GM21576 (cell line): ENCODE results near the gene ARHGAP24.
"Not testable (repeated sequence)": the region's sequence is repeated elsewhere in the genome, so short reads cannot be mapped to it uniquely, and the experiment has no call there.

Source experiments
- ATAC-seq: cut with Tn5 transposase; IDR thresholded peaks from one replicate; pipeline ENCODE4 v1.9.1; 2021; ENCODE audit warnings: mild to moderate bottlenecking, moderate library complexity; ENCODE audit not compliant: unreplicated experiment

Gene ARHGAP24

DNA sequence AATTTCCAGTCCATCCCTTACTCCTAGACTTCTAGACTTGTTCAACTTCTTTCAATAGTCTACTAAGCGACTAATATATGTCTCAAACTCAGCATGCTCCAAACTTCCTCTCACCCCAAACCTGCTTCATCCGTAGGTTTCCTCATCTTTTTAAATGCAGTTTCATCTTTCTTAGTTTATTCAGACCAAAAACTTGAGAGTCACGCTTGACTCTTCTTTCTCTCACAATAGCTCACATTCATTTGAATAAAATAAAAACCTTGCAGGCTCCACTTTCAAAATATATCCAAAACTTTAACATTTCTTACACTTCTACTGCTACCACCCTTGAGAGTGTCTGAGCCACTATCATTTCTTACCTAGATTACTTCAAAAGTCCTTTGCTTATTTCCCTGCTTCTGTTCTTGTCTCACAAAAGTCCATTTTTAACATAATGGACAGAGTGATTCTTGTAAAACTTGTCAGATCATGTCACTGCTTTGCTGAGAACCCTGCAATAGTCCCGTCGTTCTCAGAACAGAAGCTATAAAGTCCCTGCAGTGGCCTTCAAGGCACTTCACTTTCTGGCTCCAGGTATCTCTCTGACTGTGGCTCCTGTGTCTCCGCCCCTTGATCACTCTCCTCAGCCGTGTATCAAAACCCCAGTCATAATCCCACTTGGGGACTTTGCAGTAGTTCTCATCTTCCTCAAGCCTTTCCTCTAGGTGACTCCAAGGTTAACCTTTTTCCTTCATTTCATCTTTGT lies 167.6 kb downstream of the ARHGAP24 start:
- ATAC-seq = no peak

DNA sequence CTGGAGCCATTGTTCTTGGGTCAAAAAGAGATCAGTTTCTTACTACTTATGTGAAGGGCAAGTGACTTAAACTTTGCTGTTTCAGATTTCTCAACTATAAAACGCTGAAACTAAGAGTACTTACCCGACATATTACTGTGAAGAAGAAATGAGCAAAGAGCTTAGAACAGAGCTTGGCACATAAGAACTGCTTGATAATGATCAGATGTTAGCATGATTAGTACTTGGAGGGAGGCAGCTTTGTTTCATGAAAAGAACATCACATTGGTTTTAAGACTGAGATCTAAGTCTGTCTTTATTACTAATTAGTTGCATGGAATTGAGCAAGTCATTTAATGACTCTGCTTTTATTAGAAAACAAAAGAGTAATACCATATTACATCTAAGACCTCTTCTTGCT lies 169.1 kb downstream of the ARHGAP24 start:
- no peak for ATAC-seq

DNA sequence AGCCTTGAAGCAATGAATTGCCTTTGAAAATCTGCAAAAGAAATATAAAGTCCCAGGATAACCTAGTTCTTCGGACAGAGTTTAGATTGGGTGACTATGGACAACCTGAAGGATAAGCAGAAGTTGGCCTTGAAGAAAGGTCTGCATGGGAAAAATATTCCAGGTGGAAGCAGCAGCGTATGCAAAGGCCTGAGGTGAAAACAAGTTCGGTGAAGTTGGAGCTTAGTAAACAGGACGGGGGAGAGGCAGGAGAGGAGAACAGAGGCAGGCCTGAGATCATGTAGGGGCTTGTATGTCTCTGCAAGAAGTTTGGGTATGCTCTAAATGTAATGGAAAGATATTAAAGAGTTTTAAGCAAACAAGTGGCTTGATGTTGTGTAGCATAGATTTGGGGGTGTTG lies 176.0 kb downstream of the ARHGAP24 start:
- no peak for ATAC-seq

DNA sequence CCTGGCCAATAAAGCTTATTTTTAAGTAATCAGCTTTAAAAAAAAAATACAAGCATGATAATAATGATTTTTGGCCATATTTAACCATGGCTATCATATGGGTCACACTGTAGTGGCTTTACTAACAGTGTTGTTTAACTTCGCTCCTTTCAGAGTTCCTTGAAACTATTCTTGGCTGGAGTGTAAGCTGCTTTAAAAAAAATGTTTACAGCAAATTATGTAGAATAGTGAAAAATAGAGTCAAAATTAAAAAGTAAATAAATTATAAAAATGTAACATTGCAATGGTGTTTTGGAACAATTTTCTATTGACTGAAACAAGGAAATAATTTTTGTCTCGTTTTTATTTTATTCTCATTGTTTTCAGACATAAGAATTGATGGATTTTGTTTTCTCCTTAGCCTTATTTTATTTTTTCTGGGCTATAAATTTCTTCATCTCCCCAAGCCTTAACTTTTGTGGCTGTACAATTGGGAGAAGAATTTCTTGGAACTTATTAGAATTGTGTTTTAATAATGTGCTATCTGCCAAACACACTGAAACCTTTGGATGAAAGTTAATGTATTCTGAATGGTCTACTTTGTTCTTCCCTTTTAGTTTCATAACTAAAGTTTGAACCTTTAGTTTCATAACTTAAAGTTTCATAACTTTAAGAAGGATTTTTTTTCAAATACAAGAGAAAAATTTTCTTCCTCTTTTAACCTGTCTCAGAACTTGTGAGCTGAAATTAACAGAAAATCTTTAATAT lies 182.0 kb downstream of the ARHGAP24 start:
- no peak for ATAC-seq

DNA sequence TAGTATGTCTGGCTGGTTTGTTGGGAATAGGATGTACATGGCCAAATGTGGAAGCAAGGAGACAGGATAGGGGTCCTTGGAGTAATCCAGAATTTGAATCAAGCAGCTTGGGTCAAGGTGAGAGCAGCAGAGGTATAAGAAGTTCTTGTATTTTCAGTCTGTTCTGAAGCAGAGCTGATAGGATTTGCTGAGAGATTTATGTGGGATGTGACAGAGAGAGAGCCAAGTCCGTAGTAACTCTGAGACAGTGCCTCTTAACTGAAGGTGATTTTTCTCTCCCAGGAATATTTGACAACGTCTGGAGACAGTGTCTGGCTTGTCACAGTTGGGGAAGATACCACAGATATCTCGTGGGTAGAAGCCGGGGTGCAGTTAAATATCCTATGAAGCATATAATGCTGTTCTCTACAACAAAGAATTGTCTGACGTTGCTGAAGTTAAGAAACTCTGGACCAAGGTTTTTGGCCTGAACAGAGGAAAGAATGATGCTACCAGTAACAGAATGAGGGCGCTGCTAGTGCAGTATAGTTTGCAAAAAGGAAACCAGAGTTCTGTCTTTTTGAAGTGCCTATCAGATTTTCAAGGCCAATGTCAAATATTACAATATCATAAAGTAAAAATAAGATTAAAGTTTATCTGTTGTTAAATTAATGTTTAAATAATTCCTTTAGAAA lies 184.0 kb downstream of the ARHGAP24 start:
- no peak for ATAC-seq

DNA sequence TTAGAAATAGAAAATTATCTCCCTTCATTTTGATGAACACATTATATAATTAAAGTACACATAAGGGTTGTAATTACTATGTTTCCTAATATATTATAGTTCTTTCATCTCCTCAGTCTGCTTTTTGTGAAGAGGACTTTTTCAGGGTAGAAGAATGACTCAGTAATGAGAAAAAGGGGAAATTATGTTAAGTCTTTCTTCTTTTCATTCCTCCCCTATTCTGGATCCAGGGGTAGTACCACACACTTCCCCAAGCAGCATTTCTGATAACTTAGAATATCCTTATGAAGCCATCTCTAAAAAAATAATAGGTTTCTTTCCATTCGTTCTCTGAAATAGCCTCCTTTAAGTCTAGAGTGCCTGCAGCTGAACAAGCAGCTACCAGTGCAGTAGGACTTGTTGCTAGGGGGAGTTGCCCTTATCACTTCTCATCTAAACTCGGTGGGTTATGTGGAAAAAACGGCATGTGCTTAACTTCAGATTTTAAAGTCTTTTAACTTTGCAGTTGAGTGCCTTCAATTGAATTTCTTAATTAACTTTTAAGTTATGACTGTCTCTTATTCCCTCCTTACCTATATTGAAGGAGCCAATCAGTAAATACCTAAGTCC lies 184.8 kb downstream of the ARHGAP24 start:
- no peak for ATAC-seq

DNA sequence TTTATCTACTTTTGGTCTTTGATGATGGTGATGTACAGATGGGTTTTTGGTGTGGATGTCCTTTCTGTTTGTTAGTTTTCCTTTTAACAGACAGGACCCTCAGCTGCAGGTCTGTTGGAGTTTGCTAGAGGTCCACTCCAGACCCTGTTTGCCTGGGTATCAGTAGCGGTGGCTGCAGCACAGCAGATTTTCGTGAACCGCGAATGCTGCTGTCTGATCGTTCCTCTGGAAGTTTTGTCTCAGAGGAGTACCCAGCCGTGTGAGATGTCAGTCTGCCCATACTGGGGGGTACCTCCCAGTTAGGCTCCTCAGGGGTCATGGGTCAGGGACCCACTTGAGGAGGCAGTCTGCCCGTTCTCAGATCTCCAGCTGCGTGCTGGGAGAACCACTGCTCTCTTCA lies 191.7 kb downstream of the ARHGAP24 start:
- ATAC-seq = not testable (repeated sequence)

DNA sequence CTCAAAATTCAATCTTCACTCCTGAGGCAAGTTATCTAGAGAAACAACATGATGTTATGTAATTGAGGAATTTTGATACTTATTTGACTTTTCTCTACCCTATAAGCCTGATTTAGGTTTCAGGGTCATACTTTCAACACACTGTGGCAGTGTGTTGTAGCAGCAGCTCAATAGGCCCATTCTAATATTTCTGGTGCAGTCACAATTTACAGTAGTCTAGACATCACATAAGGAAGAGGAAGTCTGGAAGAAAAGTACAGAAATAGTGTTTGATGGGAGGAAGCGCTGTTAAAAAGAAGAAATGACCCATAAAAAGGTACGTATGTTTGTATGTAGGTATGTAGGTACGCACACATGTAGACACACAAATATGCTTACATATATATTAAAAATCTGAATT lies 194.3 kb downstream of the ARHGAP24 start:
- no peak for ATAC-seq

DNA sequence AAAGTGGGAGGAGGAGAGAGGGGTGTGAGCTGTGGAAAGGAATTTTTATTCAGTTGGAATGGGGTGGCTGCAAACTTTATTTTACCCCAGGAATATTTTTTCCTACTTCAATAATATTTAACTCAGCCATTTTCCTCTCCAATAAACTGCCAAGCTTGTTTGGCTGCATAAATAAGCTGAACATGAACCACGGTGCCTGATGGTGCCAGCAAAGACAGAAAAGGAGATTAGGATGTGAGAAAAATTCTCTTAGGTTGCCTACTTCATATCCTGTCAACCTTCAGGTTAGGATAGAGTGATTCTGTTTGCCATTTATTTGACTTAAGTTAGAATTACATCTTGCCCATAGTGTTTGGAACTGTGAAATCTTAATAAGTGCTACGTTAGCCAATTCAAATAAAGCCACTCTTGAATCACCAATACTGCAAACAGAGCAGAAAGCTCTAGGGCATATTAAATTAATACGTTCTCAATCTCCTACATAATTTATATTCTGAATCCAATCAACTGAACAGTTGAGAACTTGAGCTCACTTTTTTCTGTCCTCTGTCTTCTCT lies 195.1 kb downstream of the ARHGAP24 start:
- no peak for ATAC-seq

DNA sequence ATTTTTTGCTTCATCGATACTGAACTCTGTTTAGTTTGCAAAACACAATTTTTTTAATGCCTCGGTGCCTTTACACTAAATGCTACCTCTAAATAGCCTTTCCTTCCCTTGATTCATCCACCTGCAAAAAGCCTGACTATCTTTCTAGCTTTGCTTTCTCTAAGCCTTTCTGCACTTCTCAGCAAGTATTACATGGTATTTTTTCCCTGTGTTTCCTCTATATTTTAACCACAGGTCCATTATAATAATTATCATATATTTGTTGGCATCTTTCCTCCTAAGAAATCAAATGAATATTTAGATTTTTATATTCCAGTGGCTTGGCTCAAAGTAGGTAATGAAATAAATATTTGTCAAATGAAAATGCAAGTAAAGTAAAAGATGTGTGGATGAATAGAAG lies 196.2 kb downstream of the ARHGAP24 start:
- ATAC-seq = no peak

DNA sequence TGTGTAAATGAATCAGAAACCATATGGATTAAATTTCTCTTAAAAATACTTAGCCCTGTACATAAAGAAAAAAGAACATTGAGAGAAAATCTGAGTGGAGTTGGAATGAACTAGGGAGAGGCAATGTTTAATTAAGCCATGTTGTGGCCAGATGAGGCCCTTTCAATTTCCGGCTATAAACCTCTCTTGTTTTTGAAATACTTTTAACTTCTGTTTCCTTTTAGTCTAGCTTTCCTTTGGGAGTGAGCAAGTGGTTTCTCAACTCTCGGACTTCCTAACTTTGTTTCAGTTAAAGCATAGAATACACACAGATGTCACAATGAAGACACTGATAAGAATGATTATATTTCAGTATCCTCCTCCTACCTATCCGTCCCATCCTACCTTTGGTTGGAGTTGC lies 197.2 kb downstream of the ARHGAP24 start:
- no peak for ATAC-seq

DNA sequence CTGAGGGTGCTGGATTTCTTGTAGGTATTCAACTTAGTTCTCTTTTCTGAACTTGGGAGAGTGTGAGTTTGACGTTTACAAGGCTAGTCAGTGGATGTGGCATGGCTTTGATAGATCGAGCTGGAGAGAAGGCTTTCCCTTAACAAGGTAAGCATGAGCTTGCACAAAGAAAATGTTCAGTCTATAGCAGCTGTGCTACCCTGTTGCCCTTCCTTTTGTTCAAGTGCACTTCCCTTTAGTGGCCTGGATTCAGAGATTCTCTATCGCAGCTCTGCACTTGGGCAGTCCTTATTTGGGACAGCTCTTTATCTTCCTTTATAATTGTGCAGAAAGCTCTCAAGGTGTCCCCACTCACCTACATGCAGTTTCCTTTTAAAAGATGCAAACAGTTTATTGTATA lies 198.0 kb downstream of the ARHGAP24 start:
- no peak for ATAC-seq

DNA sequence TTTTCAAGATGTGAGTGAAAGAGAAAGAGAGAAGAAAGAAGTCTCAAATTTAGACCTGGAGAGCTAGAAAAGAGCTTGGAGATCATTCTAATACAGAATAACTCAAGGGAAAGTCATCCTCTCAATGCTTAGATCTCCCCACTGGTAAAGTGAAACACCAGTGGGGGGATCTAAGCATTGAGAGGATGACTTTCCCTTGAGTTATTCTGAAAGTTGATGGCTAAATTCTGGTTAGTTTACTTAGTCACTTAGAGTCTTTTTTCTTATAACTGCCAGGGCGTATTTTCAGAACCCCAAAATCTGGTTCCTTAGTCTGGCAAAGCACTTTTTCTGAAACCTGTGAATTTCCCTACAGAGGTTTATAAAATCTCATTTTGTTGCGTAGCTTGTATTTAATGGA lies 198.6 kb downstream of the ARHGAP24 start:
- no peak for ATAC-seq

DNA sequence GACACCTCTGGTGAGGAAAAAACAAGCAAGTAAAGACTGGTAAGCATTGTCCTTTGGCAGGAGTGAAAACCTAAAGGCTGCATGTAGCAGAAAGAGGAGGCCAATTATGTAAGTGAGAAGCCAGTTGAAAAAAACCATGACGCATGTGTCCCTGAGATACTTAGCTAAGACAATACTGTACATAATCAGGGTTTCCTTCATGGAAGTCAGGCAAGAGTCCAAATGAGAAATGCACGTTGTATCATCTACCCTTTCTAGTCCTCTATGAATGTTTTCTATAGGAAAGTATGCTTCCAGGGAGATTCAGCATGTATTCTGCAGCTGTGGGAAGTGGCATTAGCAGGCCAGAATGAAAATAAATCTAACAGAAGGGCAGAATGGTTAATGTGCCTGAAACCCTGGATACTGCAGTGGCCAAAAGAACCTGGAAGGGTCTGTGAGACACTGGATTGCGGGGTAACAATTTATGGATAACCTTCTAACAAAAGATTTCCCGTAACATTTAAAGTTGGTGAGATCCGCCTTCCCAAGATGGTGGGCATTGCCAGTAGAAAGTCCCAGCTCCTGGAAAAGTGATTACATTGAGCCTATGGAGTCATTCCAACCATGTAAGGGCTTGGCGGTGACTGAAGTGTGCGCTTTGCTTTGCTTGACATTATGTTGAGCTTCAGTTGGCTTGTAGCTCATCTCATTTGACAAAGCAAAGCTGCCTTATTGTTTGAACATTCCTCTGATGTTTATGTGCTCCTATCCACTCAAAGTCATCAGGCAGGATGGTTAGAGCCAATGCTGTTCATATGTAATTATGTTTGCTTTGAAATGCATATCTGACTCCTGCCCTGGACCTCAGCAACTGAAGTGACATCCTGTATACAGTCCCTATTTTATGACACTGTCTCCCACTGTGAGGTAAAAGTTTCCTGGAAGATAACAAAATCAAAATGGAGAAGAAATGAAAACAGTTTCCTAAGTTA lies 200.4 kb downstream of the ARHGAP24 start:
- ATAC-seq = no peak

DNA sequence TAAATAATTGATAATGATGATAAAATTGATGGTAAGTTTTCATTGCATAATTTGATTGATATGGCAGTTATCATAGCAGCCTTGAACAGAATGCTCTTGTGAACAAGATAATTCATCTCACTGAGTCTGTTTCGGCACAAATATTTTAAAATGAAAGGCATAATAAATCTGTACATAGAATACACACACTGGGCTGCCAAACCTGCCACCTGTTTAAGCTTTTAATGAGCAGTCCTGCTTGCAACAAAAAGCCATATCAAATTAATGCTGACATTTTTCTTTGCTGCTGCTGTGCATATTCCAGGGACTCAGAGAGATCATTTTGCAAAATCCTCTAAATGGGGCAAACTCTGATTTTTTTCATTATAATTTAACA lies 201.1 kb downstream of the ARHGAP24 start:
- no peak for ATAC-seq

DNA sequence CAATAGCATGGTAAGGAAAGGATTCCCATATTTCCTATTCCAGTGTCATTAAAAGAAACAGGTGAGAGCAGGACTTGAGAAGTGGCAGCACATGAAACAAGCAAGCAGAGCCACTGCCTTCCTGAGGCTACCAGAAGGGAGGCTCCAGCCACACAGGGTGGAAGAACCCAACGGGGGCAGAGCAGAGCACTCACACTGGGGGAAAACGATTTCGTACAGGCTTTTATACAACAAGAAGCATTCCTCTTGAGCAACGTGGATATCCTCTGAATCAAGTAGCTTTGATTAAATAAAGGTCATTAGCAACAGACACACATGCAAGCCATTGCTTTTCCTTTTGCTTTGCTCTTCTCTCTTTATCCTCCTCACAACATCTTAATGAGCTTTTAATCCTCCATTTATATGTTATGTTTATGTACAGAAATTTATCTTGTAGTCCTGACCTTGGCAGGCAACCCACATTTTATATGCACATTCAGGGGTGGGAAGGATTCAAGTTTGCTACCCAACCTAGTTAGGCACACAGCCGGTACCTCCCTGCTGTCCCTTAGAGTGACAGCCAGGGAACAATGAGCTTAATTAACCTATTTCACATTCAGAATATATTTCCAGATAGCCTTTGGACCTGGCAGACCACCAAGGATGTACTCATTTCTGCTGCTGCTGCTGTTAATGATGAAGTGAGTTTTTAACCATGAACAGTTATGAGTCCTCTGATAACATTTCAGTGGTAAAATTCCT lies 202.1 kb downstream of the ARHGAP24 start:
- ATAC-seq = no peak

DNA sequence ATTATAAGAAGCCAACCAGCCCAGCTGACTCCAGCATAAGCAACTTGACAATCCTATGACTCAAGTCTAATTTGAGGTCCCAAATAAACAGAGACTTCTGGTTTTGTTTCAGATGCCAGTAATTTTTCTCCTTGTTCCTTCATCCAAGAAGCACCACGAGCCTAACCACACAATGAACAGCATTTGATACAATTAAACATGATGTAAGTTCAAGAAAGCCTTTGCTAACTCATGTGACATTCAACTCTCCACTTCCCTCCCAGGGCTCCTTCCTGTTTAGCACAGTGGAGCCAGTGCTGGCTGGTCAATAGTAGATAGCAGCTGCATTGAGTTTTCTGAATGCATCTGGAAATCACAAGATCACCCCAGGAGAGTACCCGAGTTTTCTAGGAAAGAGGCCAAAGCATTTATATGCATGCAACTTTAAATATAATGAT lies 206.3 kb downstream of the ARHGAP24 start:
- peak; percentile 76 for ATAC-seq

DNA sequence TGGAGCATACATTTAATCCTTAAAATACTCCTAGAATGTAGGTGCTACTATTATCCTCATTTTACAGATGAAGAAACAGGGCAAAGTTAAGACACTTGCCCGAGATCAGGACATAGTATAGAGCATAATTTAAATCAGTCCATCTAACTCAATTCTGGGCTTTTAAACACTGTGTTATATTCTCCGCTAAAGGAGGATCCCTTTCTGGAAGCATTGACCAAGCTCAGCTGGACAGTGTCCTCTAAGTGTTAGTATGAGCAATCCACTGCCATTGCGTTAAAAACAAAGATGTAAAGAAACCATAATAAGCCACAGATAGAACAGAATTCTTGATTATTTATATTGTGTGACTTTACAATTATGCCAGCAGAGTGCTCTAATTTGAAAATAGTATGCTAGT lies 207.0 kb downstream of the ARHGAP24 start:
- ATAC-seq = no peak

DNA sequence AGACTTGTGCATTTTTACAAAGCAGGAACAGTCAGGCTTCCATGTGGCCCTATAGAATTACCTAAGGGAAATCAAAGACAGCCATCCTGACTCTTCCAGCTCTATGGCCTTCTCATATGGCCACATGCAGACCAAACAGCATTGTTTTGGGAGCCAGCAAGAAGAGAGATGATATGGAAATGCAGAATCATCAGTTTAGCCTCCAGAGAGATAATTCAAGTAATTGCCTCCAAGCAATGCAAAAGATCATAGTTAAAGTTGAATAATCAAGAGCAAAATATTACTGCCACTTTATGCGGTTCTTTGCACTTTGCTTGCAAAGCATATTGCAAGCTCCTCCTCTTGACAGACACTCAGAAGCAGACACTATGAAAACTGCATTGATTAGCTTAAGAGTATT lies 207.4 kb downstream of the ARHGAP24 start:
- no peak for ATAC-seq
